ENCODE data around the gene FADD.
"Not testable (repeated sequence)": the region's sequence is repeated elsewhere in the genome, so short reads cannot be mapped to it uniquely, and the experiment has no call there.

Gene FADD

DNA sequence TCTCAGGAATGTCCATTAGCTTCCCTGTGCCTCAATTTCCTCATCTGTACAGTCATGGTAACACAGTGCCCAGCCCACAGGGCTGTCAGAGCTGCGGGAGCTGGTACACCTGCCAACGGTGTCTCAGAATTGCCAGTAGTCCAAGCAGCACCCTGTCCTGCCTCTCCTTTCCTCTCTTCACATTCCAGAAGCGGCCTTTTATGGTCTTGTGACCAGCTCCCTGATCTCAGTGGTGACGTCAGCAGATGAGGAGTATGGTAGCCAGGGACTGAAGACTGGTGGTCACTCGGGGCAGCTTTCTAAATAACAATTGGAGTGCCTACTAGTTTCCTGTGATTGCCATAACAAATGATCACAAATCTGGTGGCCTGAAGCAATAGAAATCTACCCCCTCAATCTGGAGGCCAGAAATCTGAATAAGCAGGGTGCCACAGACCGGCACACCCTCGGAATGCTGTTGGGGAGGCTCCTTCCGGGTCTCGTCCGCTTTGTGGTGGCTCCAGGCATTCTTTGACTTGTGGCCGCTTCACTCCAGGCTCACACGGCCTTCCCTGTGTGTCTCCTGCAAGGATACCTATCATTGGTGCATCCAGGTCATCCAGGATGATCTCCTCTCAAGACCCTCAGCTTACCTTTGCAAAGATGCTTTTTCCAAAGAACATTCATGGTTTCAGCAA, 2.1 kb downstream of the FADD start:
- DNase-seq (ENCODE audit: low read depth): no peak

DNA sequence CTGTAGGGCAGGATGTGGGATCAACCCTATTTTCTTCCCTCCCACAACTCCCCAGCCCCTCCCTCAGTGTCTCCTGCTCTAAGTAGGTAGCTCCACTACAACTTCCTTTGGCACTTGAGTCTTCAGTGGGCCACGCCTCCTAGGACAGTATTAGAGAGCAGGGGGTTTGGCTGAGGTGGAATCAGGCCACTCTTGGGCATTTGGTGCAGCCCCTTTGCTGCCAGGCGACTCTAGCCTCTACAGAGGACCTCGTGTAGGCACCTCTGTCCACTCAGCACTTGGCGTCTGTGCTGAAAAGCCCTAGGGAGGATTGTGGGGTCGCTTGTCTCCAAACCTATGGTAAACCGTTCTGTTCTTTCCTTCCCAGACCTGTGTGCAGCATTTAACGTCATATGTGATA, 2.7 kb downstream of the FADD start:
- DNase-seq (ENCODE audit: low read depth): no peak

DNA sequence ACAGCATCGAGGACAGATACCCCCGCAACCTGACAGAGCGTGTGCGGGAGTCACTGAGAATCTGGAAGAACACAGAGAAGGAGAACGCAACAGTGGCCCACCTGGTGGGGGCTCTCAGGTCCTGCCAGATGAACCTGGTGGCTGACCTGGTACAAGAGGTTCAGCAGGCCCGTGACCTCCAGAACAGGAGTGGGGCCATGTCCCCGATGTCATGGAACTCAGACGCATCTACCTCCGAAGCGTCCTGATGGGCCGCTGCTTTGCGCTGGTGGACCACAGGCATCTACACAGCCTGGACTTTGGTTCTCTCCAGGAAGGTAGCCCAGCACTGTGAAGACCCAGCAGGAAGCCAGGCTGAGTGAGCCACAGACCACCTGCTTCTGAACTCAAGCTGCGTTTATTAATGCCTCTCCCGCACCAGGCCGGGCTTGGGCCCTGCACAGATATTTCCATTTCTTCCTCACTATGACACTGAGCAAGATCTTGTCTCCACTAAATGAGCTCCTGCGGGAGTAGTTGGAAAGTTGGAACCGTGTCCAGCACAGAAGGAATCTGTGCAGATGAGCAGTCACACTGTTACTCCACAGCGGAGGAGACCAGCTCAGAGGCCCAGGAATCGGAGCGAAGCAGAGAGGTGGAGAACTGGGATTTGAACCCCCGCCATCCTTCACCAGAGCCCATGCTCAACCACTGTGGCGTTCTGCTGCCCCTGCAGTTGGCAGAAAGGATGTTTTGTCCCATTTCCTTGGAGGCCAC, 3.3 kb downstream of the FADD start:
- DNase-seq (ENCODE audit: low read depth): no peak

DNA sequence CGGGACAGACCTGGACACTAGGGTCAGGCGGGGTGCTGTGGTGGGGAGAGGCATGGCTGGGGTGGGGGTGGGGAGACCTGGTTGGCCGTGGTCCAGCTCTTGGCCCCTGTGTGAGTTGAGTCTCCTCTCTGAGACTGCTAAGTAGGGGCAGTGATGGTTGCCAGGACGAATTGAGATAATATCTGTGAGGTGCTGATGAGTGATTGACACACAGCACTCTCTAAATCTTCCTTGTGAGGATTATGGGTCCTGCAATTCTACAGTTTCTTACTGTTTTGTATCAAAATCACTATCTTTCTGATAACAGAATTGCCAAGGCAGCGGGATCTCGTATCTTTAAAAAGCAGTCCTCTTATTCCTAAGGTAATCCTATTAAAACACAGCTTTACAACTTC, 3.9 kb downstream of the FADD start:
- DNase-seq (ENCODE audit: low read depth): no peak

DNA sequence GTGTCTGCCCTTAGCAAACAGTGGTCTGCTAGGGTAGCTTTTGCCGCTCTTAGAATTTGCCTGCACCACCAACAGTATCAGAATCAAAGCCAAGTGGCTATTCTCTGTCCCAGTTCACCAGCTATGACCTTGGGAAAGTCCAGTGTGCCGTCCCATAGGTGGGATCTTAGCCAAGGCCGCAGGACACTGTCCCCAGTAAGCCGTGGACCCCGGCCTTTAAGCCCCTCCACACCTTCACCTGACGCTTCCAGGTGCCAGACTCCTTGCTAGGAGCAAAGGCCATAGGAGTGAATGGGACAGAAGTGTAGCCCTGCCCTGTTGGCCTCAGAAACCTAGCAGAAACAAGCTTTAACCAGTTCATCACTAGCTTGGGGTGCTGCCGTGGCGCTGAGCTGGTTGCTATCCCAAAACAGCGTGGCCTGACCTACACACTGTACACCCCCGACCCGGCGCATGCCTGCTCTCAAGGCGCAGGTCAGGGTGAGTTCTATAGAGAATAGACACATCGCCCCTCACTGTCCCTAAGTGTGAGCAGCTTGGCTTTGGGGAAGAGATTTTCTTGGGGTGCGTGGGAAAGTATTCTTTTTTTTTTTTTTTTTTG, 4.5 kb downstream of the FADD start:
- DNase-seq (ENCODE audit: low read depth): no peak

DNA sequence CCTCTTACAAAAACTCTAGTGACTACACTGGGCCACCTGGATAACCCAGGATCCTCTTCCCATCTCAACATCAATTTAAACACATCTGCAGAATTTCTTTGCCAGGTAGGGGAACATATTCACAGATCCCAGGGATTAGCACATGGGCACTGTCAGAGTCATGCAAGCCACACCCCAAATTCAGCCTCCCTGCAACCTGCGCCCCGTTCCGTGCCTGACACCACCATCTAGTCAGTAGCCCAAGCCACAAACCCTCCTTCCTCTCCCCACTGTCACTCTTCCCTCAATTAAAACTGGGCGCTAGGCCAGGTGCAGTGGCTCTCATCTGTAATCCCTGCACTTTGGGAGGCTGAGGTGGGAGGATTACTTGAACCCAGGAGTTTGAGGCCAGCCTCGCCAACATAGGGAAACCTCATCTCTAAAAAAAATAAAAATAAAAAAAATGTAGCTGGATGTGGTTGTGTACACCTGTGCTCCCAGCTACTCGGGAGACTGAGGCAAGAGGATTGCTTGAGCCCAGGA, 6.4 kb downstream of the FADD start:
- DNase-seq (ENCODE audit: low read depth): no peak

DNA sequence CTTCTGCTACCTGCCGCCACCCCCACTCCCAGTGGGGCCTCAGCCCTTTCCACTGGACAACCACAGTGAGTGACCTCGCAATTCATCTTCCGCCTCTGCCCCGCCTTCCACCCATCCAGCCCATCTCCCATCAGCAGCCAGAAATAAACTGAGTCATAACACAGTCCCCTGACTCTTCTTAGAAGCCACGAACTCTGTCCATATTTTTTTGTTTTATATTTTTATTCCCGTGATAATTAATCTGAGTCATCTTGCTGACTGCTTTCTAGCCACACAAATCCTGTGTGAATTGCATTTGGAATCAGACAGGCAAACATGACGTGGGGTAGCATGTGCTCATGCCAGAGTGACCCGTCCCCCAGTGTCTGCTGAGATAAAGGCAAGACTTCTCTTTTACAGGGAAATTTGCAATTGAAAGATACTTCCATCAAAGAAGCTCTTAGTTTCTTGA, 7.0 kb downstream of the FADD start:
- no peak for DNase-seq (ENCODE audit: low read depth)

DNA sequence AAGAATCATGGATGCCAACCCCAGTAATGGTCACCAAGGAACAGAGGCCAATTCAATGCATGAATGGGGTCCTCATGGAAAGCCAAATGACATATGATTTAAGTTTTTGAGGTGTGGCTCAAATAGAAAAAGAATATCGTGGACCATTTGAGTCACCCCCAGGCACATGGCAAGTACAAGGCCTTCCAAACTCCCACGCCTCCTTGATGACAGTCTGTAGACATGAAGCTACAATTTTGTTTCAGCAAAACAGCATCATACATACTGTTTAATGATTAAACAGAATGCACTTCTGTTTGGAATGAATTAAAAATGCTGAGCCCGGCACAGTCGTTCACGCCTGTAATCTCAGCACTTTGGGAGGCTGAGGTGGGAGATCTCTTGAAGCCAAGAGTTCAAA, 7.4 kb downstream of the FADD start:
- no peak for DNase-seq (ENCODE audit: low read depth)

DNA sequence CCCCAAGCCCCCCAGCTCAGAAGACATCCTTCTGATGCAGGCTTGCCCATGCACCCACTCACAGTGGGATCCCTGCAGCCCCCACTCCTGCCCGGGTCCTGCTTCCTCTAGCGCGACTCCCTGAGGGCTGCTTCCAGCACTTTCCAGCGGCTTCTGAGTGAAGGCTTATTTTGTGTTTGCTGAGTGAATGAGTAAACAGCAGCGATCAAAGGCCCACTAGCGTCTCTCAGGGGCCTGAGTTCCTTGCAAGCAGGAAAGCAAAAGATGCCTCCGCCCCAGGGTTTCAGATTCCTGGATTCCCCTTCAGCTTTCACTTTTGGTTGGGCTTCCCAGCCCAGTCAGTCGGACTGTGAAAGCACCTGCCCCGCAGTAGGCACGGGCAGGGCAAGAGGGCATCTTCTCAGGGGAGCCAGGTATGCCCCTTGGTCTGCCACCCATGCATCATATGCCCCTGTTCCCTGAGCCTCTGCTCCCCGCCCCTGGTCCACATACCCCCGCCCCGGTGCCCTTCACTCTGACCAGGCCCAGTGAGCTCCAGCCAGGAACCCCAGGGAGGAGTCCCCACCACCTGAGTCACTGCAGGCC, 9.2 kb downstream of the FADD start:
- DNase-seq (ENCODE audit: low read depth): no peak

DNA sequence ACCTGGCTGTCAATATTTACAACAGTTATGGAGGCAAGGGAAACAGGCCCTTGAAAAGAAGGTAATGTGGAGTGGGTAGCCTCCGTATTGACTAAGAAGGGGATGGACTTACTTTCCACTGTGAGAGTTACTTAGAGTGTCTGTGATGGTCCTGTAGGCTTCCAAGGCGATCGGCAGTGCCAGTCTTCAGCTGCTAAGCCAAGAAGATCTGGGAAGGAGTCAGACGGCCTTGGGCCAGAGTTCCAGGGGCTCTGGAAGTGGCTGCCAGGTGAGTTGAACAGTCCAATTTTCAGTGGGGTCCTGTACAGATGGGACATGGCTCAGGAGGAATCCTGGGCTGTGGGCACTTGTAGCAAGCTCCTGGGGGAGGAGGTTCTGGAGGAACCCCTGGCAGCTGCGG, 14.3 kb downstream of the FADD start:
- not testable (repeated sequence) for DNase-seq (ENCODE audit: low read depth)

DNA sequence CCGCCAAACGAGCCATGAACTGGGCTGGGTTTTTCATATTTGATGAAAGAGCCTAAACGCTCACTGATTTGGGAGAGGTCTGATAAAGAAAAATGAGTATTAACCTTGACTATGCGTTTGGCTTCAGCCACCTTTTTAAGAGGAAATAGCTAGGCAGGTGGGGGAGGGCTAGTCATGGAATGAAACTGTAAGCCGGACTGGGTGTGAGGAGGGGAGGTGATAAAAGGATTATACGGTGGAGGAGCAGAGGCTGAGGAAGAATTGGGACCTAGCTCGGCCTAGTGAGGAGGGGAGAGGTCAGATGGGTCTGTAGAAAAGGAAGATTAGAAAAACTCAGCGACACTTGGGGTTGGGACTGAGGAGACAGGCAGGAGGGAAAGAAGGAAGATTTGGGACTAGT, 15.0 kb downstream of the FADD start:
- not testable (repeated sequence) for DNase-seq (ENCODE audit: low read depth)

DNA sequence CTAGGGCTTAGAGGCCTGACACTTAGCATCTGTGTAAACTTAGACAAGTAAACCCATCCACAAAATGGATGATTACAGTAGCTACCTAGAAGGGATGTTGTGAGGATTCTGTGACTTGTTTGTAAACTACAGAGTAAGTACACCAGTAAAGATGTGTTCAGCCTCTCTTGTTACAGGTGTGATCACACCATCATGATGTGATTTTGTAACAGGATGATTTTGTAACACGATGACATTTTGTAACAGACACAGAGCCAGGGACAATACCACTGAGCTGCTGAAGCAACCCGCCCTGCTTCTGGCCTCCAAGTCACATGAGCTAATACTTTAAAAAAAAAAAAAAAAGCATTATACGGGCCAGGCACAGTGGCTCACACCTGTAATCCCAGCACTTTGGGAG, 17.0 kb downstream of the FADD start:
- no peak for DNase-seq (ENCODE audit: low read depth)

DNA sequence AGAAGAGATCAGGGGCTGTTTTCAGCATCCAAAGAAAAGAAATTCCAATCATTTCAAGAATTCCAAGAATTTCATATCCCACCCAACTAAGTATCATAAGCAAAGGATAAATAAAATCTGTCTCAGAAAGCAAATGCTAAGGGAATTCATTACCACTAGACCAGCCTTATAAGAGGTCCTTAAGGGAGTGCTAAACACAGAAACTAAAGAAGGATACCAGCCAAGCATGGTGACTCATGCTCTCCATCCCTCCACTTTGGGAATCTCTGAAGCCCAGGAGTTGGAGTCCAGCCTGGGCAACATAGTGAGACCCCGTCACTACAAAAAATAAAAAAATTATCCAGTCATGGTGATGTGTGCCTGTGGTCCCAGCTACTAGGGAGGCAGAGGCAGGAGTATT, 17.8 kb downstream of the FADD start:
- no peak for DNase-seq (ENCODE audit: low read depth)

DNA sequence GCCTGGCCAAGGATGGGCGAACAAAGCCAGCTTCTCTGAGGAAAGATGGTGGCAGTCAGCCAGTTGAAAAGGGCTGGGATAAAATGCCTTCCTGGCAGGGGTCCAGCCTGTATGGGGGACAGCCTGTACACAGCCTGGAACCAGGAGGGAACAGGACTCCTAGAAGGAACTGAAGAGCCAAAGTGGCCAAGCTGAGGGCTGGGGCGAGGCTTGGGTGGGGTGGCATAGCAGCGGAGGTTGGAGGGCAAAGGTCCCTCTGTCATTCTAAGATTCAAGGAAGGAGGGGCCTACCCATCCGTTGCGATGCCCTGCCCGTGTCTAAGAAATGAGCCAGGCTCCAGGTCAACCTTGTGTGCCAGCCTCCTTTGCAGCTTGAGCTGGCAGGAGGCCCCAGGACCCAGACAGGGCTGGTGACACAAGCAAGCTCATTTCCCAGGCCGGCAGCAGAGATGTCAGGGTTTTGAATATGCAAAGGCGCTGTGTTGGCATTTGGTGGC, 22.6 kb downstream of the FADD start:
- no peak for DNase-seq (ENCODE audit: low read depth)

DNA sequence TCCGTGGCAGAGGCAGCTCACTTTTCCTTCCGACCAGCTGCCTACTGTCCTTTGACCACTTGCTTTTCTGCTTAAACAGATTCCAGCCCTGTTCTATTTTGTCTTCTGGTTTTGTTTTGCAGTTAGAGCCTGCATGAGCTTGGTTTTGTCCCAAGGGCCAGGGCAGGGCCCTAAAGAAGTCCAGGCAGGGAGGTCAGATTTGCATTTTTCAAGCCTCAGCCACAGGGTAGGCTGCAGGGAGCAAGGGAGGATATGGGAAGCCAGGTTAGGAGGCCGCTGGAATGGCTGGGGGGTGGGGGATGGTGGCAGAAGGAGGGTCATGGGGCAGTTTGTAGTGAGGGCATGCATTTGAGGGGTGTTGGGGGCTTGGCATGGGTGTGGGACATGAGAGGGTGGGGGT, 23.1 kb downstream of the FADD start:
- no peak for DNase-seq (ENCODE audit: low read depth)

DNA sequence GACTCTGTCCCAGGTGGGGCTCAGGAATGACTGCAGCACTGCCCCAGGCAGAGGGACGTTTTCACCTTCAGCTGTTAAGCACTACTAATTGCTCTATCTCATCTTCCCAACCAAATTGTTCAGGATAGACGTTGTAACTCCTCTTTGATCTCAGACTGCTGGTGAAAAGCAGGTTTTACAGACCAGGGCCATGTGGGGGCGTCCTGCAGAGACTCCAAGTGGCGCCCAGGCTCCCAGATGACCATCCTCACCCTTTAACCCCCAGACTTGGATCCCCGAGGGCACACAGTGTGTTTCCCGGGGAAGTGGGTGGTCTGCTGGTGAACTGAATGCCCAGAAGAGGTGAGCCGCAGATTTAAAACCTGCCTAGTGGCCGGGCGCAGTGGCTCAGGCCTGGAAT, 23.9 kb downstream of the FADD start:
- no peak for DNase-seq (ENCODE audit: low read depth)

DNA sequence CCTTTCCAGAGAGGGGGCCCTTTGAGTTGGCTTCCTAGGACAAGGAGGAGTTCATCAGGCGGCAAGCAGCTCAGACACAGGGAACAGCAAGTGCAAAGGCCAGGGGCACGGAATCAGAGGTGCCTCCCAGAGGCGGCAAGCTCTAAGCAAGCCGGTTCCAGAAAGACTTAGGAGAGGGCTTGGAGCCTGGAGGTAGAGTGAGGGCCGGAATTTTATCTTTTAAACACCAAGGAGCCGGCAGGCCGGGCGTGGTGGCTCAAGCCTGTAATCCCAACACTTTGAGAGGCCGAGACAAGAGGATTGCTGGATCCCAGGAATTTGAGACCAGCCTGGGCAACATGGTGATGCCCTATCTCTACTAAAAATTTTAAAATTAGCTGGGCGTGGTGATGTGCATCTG, 26.6 kb downstream of the FADD start:
- DNase-seq (ENCODE audit: low read depth): no peak

DNA sequence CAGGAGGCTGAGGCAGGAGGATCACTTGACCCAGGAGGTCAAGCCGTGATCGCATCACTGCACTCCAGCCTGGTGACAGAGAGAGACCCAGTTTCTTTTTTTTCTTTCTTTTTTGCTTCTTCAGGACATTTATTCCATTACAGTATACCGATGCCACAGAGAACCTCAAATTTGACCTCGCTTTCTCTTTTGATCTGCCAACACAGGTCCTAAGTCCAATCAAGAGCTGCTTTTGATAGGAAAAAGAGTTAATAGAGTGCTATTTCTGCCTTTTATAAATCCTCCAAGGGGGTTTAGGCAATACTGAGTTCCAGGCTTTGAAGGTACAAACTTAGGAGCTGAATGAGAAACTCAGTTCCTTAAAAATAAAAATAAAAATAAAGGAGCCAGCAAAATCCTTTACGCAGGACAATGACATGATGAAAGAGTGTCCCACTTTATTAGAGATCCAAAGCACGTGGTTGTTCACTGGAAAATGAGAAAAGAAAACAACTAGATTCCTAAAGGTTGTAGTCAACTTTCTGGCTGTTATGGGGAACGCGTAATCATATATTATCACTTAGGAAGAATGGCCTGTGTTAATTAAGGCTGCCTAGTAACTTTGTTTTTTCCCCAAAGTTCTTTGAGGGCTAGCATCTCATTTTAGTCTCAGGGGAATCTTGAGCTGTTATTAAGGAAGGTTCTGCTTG, 27.2 kb downstream of the FADD start:
- DNase-seq (ENCODE audit: low read depth): no peak

DNA sequence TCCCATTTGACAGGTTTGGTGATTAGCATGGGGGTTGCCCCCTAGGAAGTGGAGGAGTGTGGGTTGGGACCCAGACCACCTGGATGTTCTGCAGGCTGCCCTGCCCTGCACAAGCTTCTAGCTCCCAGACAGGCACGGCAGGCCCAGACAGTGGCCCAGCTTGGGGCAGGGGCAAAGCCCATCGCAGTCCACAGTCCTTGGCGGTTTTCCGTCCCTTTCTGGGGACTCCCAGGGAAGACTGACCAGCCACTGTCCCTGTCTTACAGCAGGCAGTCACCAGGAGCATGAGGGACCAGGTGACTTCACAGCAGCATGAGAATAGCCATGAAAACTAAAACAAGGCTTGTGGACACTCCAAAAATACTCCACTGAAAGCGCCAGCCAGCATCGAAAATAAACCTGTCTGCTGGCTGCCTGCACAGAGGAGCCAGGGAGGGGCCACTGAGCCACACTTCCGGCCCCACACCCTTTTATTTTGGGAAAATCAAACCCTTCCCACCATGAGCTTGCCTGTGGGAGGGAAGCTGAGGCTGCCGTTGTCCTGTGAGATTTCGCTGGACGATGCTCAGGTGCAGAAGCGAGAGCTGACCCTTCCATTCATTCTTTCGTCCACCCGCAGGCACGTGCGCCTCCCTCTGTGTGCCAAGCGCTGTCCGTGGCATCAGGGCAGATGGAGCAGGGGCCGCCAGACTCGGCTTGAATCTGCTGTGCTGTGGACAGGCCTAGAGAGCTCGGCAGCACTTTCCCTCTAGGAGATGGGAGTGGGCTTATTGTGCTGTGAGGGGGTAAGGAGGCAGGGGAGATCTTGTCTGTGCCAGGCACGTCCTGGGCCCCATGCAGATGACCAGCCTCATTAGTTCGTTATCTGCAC, 28.0 kb downstream of the FADD start:
- DNase-seq (ENCODE audit: low read depth): no peak

DNA sequence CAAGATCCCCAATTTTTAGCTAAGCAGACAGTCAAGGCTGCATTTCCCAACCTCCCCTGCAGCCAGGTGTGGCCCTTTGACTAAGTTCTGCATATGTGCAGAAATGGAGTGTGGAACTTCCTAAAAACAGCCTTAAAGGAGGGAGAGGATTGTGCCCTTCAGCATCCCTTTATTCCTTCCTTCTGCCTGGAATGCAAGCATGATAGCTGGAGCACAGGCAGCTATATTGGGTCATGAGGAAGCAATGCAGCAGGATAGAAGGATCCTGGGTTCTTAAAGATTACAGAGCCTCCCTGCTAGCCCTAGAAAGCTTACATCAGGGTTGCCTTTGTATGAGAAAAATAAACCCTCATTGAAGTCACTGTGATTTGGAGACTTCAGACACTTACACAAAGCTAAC, 29.9 kb downstream of the FADD start:
- no peak for DNase-seq (ENCODE audit: low read depth)

DNA sequence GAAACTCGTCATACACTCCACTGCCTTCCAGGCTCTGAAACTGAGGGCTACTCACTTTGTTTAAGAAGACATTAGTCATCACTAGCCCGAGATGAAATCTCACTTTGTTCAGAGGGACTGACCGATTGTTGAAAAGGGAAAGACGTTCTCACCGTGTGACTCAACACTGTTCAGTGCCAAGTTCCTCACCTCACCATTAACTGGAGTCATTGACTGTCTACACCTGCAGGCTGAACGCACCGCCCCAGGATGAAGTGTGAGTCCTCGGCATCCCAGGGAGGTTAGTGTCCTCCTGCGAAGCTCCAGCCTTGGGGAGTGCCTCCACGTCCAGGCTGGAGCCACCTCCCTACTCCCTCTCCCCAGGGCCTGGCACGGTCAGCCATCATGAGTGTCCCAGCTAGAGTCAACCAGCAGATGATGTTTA, 30.4 kb downstream of the FADD start:
- DNase-seq (ENCODE audit: low read depth): no peak

Data from stimulated activated CD8-positive, alpha-beta memory T cell treated with anti-CD3 and anti-CD28 coated beads, Interleukin-12 subunit alpha, Interleukin-12 subunit beta, amount 100 ng/mL, for 1 hour (primary cell).